ENCODE data around the gene TMEM63B.

TMEM63B gene

DNA sequence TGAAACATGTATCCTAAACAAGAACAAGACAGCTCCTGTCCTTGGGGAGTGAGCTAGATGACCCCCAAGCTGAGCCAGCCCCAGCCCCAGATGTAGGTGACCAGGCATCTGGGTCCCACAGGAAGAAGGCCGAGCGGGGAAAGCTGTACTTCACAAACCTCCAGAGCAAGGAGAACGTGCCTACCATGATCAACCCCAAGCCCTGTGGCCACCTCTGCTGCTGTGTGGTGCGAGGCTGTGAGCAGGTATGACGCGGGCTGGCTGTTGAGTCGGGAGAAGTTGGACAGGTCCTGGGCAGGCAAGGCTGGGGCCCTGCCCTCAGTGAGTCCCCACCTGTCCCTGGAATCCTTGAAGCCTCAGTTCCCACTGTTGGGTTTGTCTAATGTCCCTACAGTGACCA is 19.9 kb downstream of the TMEM63B start:
- TF ChIP-seq, protein P1, sequence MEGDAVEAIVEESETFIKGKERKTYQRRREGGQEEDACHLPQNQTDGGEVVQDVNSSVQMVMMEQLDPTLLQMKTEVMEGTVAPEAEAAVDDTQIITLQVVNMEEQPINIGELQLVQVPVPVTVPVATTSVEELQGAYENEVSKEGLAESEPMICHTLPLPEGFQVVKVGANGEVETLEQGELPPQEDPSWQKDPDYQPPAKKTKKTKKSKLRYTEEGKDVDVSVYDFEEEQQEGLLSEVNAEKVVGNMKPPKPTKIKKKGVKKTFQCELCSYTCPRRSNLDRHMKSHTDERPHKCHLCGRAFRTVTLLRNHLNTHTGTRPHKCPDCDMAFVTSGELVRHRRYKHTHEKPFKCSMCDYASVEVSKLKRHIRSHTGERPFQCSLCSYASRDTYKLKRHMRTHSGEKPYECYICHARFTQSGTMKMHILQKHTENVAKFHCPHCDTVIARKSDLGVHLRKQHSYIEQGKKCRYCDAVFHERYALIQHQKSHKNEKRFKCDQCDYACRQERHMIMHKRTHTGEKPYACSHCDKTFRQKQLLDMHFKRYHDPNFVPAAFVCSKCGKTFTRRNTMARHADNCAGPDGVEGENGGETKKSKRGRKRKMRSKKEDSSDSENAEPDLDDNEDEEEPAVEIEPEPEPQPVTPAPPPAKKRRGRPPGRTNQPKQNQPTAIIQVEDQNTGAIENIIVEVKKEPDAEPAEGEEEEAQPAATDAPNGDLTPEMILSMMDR (IDR thresholded peaks at IDR 0.05; ENCODE audit: low read depth, low read length) = no peak
- H3K36me3 ChIP-seq = peaks cover 59% of the 10 kb centered on the region

DNA sequence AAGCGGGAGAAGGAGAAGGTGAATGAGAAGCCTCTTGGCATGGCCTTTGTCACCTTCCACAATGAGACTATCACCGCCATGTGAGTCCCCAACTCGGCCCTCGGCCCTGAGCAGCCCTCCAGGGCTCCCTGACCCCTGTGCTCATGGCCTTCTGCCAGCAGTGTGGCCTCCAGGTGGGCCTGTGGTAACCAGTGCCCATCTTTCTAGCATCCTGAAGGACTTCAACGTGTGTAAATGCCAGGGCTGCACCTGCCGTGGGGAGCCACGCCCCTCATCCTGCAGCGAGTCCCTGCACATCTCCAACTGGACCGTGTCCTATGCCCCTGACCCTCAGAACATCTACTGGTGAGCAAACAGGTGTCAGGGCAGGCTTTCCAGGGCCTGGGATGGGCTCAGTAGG is 21.0 kb downstream of the TMEM63B start:
- Histone ChIP-seq H3K27ac (no peak overlapping the region), H3K36me3 (peaks cover 70% of the 10 kb centered on the region), H3K9me3 (ENCODE audit: severe bottlenecking) (no peaks in the 10 kb centered on the region), H3K27me3 (ENCODE audit: insufficient read depth, low read depth, severe bottlenecking) (no peaks in the 10 kb centered on the region), H3K4me3 (ENCODE audit: low read depth, low read length) (no peak overlapping the region)
- no peak for DNase-seq
- TF ChIP-seq, protein P1 (IDR thresholded peaks at IDR 0.05; ENCODE audit: low read depth, low read length) = no peak

More for the DNA sequence above, 19.9 kb downstream of the TMEM63B start:
- no peaks in the 10 kb centered on the region for H3K9me3 ChIP-seq (ENCODE audit: severe bottlenecking)
- no peak overlapping the region for H3K27ac ChIP-seq
- DNase-seq = no peak
- no peak overlapping the region for H3K4me3 ChIP-seq (ENCODE audit: low read depth, low read length)
- H3K27me3 ChIP-seq (ENCODE audit: insufficient read depth, low read depth, severe bottlenecking) = no peaks in the 10 kb centered on the region

DNA sequence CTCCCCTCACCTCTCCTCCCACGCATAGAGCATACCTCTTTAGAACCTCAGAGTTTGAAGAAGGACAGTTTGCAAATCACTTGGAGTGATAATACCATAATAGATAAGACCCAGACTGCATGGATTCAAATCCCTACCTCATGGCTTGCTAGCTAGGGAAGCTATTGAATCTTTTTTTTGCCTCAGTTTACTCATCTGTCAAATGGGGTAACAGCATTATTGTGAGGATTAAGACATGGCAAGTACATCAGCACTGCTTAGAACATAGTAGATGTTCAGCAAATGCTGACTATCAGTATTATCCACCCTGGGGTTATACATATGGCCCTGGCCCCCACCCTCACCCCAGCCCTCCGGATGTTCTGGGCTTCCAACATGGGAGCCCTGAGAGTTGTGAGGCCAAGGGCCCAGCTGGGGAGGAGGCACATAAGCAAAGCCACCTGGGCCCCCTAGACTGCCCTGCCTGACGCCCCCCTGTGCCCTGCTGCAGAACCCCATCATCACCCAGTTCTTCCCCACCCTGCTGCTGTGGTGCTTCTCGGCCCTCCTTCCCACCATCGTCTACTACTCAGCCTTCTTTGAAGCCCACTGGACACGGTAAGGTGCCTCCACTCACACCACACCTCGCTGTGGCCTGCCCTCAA is 22.1 kb downstream of the TMEM63B start:
- H3K9me3 ChIP-seq (ENCODE audit: severe bottlenecking) = no peaks in the 10 kb centered on the region
- TF ChIP-seq, protein P1 (IDR thresholded peaks at IDR 0.05; ENCODE audit: low read depth, low read length) = no peak
- H3K36me3 ChIP-seq = peaks cover 74% of the 10 kb centered on the region
- H3K4me3 ChIP-seq (ENCODE audit: low read depth, low read length) = no peak overlapping the region
- no peaks in the 10 kb centered on the region for H3K27me3 ChIP-seq (ENCODE audit: insufficient read depth, low read depth, severe bottlenecking)
- H3K27ac ChIP-seq = no peak overlapping the region
- no peak for DNase-seq

DNA sequence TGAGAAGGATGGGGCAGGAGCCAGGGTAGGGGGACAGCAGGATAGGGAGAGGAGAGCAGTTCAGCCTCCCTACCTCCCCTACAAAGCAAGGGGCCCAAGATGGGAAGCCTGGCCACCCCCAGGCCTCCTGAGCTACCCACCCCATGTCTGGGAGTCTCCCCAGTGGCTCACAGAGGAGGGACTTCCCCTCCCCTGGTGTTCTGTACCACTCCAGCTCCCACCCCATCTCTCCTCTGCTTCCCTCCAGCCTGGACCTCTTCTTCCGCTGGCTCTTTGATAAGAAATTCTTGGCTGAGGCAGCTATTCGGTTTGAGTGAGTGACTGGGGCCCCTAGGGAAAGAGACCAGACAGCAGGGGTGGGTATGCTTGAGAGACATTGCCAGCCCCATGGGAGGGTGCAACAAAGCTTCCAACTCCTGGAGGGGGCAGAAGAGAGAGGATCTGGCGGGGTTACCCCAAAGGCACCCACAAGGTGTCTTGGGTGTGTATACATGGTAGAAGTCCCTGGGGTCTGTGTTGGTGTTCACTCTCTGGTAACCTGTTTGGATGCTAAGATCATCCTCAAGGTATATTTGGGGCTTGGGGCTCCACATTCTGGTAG is 23.1 kb downstream of the TMEM63B start:
- H3K9me3 ChIP-seq (ENCODE audit: severe bottlenecking) = no peaks in the 10 kb centered on the region
- no peak overlapping the region for H3K4me3 ChIP-seq (ENCODE audit: low read depth, low read length)
- no peak for DNase-seq
- TF ChIP-seq, protein P1 (IDR thresholded peaks at IDR 0.05; ENCODE audit: low read depth, low read length) = no peak
- H3K27me3 ChIP-seq (ENCODE audit: insufficient read depth, low read depth, severe bottlenecking) = no peaks in the 10 kb centered on the region
- H3K36me3 ChIP-seq = peaks cover 69% of the 10 kb centered on the region
- H3K27ac ChIP-seq = no peak overlapping the region

DNA sequence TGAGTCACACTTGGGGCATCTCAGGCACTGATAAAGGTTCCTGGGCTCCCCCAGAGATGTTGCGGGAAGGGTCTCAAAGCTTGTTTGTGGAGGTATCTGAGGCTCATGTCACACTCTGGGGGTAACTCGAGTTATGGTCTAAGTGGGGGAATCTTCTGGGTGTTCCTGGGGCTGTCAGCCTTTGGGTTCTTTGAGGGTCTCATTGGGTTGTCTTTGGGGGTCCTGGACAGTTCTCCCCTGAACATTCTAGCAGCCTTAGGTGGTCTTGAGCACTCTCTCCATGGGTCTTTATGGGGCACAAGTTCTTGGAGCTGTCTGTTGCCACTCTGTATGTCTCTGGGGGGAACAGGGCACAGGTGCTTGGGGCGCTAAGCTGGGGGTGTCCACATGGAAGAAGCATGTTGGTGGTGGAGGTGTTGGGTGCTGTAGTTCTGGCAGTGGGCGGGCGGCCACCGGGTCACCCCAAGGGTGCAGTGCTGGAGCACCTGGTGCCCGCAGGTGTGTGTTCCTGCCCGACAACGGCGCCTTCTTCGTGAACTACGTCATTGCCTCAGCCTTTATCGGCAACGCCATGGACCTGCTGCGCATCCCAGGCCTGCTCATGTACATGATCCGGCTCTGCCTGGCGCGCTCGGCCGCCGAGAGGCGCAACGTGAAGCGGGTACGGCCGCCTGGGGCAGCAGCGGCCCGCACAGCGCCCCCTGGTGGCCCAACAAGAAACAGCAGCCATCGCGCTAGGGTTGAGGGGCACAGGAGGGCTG is 24.2 kb downstream of the TMEM63B start:
- TF ChIP-seq, protein P1 (IDR thresholded peaks at IDR 0.05; ENCODE audit: low read depth, low read length) = peak; percentile 100
- H3K36me3 ChIP-seq = peaks cover 64% of the 10 kb centered on the region
- H3K4me3 ChIP-seq (ENCODE audit: low read depth, low read length) = no peak overlapping the region
- no peaks in the 10 kb centered on the region for H3K9me3 ChIP-seq (ENCODE audit: severe bottlenecking)
- H3K27me3 ChIP-seq (ENCODE audit: insufficient read depth, low read depth, severe bottlenecking) = no peaks in the 10 kb centered on the region
- no peak overlapping the region for H3K27ac ChIP-seq
- peak; percentile 92 for DNase-seq
